ENCODE results near the gene TDRKH.

The TDRKH gene

DNA sequence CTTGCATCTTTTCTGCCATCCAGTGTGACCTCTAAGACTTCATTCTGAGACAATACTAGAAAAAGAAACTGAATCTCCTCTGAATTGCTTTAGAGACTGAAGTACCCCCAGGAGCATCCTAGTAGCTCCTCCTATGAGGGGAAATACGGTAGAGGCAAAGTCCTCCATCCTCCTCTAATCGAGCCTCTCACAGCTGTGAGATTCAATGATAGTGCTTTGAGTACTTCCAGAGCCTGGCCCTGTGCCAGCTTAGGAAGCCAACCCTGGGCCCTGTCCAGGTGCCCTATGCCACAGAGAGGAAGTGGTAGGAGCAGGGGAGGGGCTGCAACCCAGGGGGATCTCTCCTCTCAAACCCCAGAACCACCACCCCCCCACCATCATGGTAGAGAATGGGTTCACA, 30.6 kb upstream of the TDRKH start:
- no peaks in the 10 kb centered on the region for H3K36me3 ChIP-seq (ENCODE audit: control insufficient read depth, insufficient read depth, low read length)
- H3K27ac ChIP-seq (ENCODE audit: low read depth, low read length) = no peak overlapping the region
- peaks cover 14% of the 10 kb centered on the region for H3K4me1 ChIP-seq (ENCODE audit: control insufficient read depth, insufficient read depth, low read length)
- H3K9me3 ChIP-seq (ENCODE audit: control insufficient read depth, insufficient read depth, low read depth, low read length) = no peaks in the 10 kb centered on the region
- H3K4me3 ChIP-seq (ENCODE audit: low read depth, low read length) = no peak overlapping the region
- H3K27me3 ChIP-seq (ENCODE audit: control insufficient read depth, insufficient read depth, low read length) = no peaks in the 10 kb centered on the region
- no peak overlapping the region for H3K9ac ChIP-seq (ENCODE audit: low read length)

DNA sequence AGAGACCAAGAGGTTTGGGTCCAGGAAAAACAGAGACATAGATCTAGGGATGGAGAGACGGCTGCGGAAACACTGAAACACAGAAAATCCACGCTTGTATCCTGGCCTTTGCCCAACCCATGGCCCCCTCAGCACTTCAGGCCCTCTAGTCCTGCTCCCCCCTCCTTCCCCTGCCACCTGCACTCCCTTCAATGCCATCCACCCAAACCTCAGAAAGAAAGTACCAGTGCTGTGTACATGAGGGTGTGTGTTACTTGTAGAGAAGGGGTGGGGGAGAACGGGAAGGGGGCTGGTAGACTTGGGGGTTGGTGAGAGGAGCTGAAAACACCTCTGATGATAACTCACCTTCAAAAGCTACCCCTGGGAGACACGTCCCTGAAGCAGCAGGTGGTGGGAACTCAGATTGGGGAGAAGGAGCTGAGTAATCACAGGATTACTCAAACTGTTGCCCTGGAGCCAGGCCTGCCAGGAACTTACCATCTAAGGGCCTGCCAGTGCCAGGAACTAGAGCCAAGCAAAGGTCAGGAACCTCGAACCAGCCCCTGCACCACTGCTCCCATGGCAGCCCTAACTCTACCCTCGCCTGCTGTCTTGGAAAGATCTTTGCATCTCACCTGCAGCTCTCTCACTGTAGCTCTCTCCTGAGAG, 29.8 kb upstream of the TDRKH start:
- H3K4me1 ChIP-seq (ENCODE audit: control insufficient read depth, insufficient read depth, low read length) = peaks cover 10% of the 10 kb centered on the region
- H3K36me3 ChIP-seq (ENCODE audit: control insufficient read depth, insufficient read depth, low read length) = no peaks in the 10 kb centered on the region
- H3K27ac ChIP-seq (ENCODE audit: low read depth, low read length) = no peak overlapping the region
- H3K4me3 ChIP-seq (ENCODE audit: low read depth, low read length) = no peak overlapping the region
- no peaks in the 10 kb centered on the region for H3K27me3 ChIP-seq (ENCODE audit: control insufficient read depth, insufficient read depth, low read length)
- H3K9ac ChIP-seq (ENCODE audit: low read length) = no peak overlapping the region
- no peaks in the 10 kb centered on the region for H3K9me3 ChIP-seq (ENCODE audit: control insufficient read depth, insufficient read depth, low read depth, low read length)

DNA sequence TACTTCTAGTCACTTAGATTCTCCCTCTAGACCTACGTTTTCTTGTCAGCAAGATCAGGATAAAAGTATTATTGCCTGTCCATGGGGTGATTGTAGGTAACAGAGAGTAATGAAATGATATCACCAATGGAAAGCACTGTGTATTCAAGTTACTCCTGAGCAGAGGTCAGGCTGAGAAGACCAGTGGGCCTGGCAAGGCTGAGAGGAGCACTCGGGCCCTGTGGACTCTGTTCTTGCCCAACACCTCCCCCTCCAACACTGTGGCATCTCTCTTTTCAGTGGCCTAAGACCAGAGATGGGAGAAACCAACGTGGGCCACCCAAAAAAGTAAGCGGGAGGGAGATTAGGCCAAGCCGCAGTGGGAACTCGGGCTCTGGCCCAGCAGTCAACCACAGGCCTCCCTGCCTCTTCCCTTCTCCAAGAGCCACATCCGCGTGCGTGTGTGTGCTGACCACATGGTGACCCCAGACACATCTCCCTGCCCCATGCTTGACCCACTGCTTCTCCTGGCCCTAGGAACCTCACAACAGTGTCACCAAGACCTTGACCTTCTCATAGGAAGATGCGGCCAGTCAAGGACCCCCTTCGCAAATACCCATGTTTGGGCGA, 29.0 kb upstream of the TDRKH start:
- Histone ChIP-seq H3K27ac (ENCODE audit: low read depth, low read length) (no peak overlapping the region), H3K4me3 (ENCODE audit: low read depth, low read length) (no peak overlapping the region), H3K4me1 (ENCODE audit: control insufficient read depth, insufficient read depth, low read length) (peaks cover 10% of the 10 kb centered on the region), H3K36me3 (ENCODE audit: control insufficient read depth, insufficient read depth, low read length) (no peaks in the 10 kb centered on the region), H3K9me3 (ENCODE audit: control insufficient read depth, insufficient read depth, low read depth, low read length) (no peaks in the 10 kb centered on the region), H3K27me3 (ENCODE audit: control insufficient read depth, insufficient read depth, low read length) (no peaks in the 10 kb centered on the region), H3K9ac (ENCODE audit: low read length) (no peak overlapping the region)

DNA sequence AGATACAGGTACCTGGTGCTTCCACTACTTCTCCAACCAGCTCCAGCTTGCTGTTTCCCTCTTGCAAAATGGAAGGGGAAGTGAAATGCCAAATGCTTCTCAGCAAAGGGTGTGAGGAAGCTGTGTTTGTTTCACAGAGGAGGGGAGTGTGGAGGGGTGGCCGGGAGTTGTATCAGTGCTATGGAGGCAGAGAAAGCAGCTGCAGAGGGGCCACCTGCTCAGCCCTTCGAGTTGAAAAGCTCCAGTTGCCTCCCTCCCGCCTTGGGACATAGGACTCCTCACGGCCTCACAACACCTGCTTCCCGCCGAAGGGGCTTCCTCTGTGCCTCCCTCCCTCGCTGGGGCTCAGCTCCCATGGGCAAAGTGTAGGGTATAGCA, 27.0 kb upstream of the TDRKH start:
- Histone ChIP-seq H3K36me3 (ENCODE audit: control insufficient read depth, insufficient read depth, low read length) (no peaks in the 10 kb centered on the region), H3K9ac (ENCODE audit: low read length) (no peak overlapping the region), H3K4me3 (ENCODE audit: low read depth, low read length) (no peak overlapping the region), H3K4me1 (ENCODE audit: control insufficient read depth, insufficient read depth, low read length) (no peaks in the 10 kb centered on the region), H3K27ac (ENCODE audit: low read depth, low read length) (no peak overlapping the region), H3K9me3 (ENCODE audit: control insufficient read depth, insufficient read depth, low read depth, low read length) (no peaks in the 10 kb centered on the region), H3K27me3 (ENCODE audit: control insufficient read depth, insufficient read depth, low read length) (no peaks in the 10 kb centered on the region)

DNA sequence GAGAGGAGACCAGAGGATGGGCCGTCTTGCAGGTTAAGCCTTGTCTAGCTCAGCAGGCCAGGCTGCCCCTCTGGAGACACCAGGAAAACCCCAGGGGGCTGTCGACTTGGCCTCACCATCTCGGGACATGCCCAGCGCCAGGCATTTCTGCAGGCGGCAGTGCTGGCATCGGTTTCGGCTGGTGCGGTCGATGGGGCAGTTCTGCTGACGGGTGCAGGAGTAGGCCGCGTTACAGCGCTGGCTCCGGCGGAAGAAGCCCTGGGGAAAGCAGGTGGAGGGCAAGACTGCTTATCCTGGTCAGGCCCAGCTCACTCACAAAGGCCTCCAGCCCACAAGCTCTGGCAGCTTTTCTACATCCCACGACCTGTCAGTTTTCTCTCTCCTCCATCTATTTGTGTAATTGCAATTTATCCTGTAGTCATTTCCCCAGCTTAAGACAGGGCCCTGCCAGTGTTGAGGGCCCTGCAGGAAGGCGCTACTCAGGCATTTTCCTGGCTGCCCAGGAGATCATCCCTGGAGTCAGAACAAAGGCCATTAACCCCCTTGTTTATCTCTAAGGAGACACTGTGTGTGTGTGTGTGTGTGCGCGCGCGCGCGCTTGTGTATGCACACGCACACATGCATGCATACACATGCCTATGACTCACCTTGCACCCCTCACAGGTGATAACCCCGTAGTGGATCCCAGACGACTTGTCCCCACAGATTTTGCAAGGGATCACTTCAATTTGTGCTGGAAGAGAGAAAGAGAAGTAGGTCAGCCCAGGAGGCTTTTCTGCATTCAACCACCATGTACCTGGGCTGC, 26.4 kb upstream of the TDRKH start:
- Histone ChIP-seq H3K27ac (ENCODE audit: low read depth, low read length) (no peak overlapping the region), H3K4me3 (ENCODE audit: low read depth, low read length) (no peak overlapping the region), H3K9me3 (ENCODE audit: control insufficient read depth, insufficient read depth, low read depth, low read length) (no peaks in the 10 kb centered on the region), H3K27me3 (ENCODE audit: control insufficient read depth, insufficient read depth, low read length) (no peaks in the 10 kb centered on the region), H3K4me1 (ENCODE audit: control insufficient read depth, insufficient read depth, low read length) (no peaks in the 10 kb centered on the region), H3K9ac (ENCODE audit: low read length) (no peak overlapping the region), H3K36me3 (ENCODE audit: control insufficient read depth, insufficient read depth, low read length) (no peaks in the 10 kb centered on the region)

DNA sequence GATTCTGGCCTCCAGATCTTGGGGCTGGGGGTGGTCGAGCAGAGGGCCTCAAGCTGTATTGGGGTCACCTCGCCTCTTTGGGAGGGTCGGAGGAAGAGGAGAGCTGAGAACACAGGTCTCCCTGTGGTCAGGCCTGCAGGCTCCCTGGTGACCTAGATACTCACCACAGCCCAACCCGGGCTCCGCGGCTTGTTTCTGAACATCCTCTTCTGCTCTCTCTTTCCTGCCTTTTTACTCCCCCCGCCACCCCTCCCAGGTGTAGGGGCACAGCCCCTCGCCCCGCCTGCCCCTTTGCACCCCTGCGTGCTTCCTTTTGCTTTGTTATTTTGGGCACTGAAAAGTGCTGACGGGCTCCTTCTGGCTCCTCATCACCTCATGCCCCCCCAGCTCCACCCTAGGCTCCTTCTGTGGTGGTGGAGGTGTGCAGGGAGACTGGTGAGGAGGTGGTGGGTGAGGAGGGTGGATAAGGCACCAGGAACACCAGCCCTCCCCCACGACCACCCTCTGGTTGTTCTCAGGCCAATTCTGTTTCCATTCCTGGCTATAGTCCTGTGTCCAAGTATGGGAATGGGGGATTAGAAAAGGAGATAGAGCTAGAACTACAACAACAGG, 25.5 kb upstream of the TDRKH start:
- Histone ChIP-seq H3K4me3 (ENCODE audit: low read depth, low read length) (no peak overlapping the region), H3K4me1 (ENCODE audit: control insufficient read depth, insufficient read depth, low read length) (no peaks in the 10 kb centered on the region), H3K9ac (ENCODE audit: low read length) (no peak overlapping the region), H3K27me3 (ENCODE audit: control insufficient read depth, insufficient read depth, low read length) (no peaks in the 10 kb centered on the region), H3K36me3 (ENCODE audit: control insufficient read depth, insufficient read depth, low read length) (no peaks in the 10 kb centered on the region), H3K9me3 (ENCODE audit: control insufficient read depth, insufficient read depth, low read depth, low read length) (no peaks in the 10 kb centered on the region), H3K27ac (ENCODE audit: low read depth, low read length) (no peak overlapping the region)

DNA sequence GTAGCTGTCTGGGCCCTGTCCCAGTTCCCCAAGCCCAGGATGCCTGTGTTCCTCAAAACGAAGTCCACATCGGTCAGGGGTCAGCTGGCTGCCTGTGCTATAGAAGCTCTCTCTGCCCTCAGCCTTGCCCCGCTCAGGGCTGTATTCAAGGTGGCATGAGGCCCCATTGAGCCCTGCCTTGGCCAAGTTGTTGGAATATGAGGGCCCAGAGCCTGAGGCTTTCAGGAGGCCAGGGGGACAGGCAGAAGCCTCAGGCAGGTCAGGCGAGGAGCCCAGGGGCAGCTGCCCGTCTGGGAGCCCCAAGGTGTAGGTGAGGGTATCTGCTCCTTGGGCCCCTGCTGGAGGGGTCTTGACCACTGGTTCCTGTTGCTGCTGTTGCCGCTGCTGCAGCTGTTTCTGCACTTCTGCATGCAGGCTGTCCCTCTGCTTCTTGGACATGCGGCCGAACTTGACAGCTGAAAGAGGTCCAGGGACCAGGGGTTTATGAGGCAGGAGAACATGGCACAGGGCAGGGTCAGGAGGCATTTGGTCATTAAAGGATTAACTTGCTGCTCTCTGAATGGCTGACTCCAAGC, 24.8 kb upstream of the TDRKH start:
- H3K4me3 ChIP-seq (ENCODE audit: low read depth, low read length) = no peak overlapping the region
- no peaks in the 10 kb centered on the region for H3K9me3 ChIP-seq (ENCODE audit: control insufficient read depth, insufficient read depth, low read depth, low read length)
- H3K4me1 ChIP-seq (ENCODE audit: control insufficient read depth, insufficient read depth, low read length) = peaks cover 3% of the 10 kb centered on the region
- H3K27ac ChIP-seq (ENCODE audit: low read depth, low read length) = no peak overlapping the region
- no peak overlapping the region for H3K9ac ChIP-seq (ENCODE audit: low read length)
- H3K27me3 ChIP-seq (ENCODE audit: control insufficient read depth, insufficient read depth, low read length) = no peaks in the 10 kb centered on the region
- no peaks in the 10 kb centered on the region for H3K36me3 ChIP-seq (ENCODE audit: control insufficient read depth, insufficient read depth, low read length)

DNA sequence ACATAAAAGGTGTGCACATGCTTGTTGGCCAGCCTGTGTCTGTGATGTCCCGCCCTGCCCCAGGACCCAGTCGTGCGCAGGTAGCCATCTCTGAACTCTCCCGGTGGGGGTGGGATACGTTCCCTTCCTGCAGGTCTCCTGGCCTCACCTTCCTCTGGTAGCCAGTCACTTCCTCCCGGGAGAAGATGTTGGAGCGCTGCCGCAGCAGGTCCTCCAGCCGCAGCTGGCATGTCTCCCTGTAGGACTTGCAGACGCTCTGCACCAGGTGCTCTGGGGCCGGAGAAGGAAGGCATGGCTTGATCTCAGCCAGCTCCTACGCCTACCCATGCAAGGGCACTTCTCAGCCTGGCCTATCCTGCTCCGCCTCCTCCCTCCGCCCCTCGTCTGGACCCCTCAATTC, 24.1 kb upstream of the TDRKH start:
- Histone ChIP-seq H3K9ac (ENCODE audit: low read length) (no peak overlapping the region), H3K36me3 (ENCODE audit: control insufficient read depth, insufficient read depth, low read length) (no peaks in the 10 kb centered on the region), H3K4me1 (ENCODE audit: control insufficient read depth, insufficient read depth, low read length) (peaks cover 9% of the 10 kb centered on the region), H3K4me3 (ENCODE audit: low read depth, low read length) (no peak overlapping the region), H3K9me3 (ENCODE audit: control insufficient read depth, insufficient read depth, low read depth, low read length) (no peaks in the 10 kb centered on the region), H3K27me3 (ENCODE audit: control insufficient read depth, insufficient read depth, low read length) (no peaks in the 10 kb centered on the region), H3K27ac (ENCODE audit: low read depth, low read length) (no peak overlapping the region)

DNA sequence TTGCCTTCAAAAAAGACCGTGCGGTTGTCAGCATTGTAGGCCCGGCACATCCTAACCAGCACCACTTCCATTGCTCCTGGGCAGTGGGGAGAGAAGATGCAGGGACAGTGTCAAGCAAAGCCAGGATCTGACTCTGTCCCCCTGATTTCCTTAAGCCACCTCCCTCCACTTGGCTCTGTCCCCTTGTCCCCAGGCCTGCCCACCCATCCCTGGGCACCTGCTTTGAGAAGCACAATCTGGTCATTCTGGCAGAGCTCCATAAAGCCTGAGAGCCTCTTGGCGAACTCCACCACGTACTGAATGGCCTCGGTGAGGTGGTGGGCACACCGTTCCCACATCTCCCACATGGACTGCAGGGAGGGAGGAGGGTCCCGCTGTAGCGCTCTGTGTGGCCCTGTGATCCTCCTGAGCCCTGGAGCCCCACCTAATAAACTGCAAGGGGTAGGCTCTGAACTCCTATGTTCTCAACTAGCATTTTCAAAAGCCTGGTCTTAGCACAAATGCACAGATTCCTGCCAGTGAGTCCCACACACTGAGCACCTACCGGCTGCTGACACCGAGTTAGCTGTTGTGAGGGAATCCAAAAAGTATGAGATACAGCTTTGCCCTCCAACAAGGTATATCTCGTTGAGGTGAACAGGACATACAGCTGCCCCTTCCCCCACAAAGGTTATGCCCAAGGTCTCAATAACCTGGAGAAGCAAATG, 23.1 kb upstream of the TDRKH start:
- H3K9me3 ChIP-seq (ENCODE audit: control insufficient read depth, insufficient read depth, low read depth, low read length) = no peaks in the 10 kb centered on the region
- H3K27me3 ChIP-seq (ENCODE audit: control insufficient read depth, insufficient read depth, low read length) = no peaks in the 10 kb centered on the region
- no peak overlapping the region for H3K9ac ChIP-seq (ENCODE audit: low read length)
- no peak overlapping the region for H3K4me3 ChIP-seq (ENCODE audit: low read depth, low read length)
- H3K4me1 ChIP-seq (ENCODE audit: control insufficient read depth, insufficient read depth, low read length) = peaks cover 12% of the 10 kb centered on the region
- H3K36me3 ChIP-seq (ENCODE audit: control insufficient read depth, insufficient read depth, low read length) = no peaks in the 10 kb centered on the region
- H3K27ac ChIP-seq (ENCODE audit: low read depth, low read length) = no peak overlapping the region

DNA sequence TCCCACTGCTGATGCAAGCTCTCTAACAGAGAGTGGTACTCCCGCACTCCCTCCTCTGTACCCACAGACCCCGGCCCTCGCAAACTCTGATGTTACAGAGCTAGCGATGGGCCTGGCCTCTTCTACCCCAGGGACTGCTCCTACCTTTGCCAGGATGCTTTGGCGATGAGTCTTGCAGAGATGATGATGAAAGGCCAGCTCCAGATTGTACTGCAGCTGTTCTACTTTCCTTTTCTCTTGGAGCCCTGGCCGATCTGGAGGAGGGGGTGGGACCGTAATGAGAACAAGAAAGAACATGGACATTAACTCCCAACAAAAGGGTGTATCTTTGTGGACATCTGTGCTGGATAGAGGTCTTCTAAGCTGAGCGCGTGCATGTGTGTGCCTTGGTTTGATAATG, 20.9 kb upstream of the TDRKH start:
- Histone ChIP-seq H3K36me3 (ENCODE audit: control insufficient read depth, insufficient read depth, low read length) (no peaks in the 10 kb centered on the region), H3K27me3 (ENCODE audit: control insufficient read depth, insufficient read depth, low read length) (peaks cover 5% of the 10 kb centered on the region; the same call in 1 of the 2 replicates), H3K4me3 (ENCODE audit: low read depth, low read length) (no peak overlapping the region), H3K27ac (ENCODE audit: low read depth, low read length) (no peak overlapping the region), H3K4me1 (ENCODE audit: control insufficient read depth, insufficient read depth, low read length) (peaks cover 12% of the 10 kb centered on the region), H3K9me3 (ENCODE audit: control insufficient read depth, insufficient read depth, low read depth, low read length) (no peaks in the 10 kb centered on the region), H3K9ac (ENCODE audit: low read length) (no peak overlapping the region)
